ENCODE results near the gene GPR157. TPM values are rescaled to one million over a fixed set of nuclear protein-coding genes. Genes with fewer than 3 reads are reported as not detected.
"Not testable (repeated sequence)": the region's sequence is repeated elsewhere in the genome, so short reads cannot be mapped to it uniquely, and the experiment has no call there.

The GPR157 gene
- total RNA-seq, 2 donors from 2014 or later: 2.3 to 5.0 TPM

GRCh38 chr1:9145021-9145668, 16.2 kb upstream of the GPR157 start:
- DNase-seq: no peak
- no peak overlapping the region for H3K27ac Mint-ChIP-seq
- no peak for TF ChIP-seq CTCF (conservative IDR thresholded peaks at IDR 0.05)

GRCh38 chr1:9144494-9144893, 15.6 kb upstream of the GPR157 start:
- H3K27ac ChIP-seq (ENCODE audit: low read depth, low read length); H3K36me3 Mint-ChIP-seq (ENCODE audit: low read depth); H3K4me1 Mint-ChIP-seq; H3K4me3 ChIP-seq (ENCODE audit: low read length); H3K27ac Mint-ChIP-seq; H3K27me3 ChIP-seq (ENCODE audit: control insufficient read depth, insufficient read depth, low read length, poor library complexity, severe bottlenecking); H3K36me3 ChIP-seq (ENCODE audit: control insufficient read depth, insufficient read depth, low read length); H3K9me3 Mint-ChIP-seq; H3K9me3 ChIP-seq (ENCODE audit: control insufficient read depth, low read length); H3K27me3 Mint-ChIP-seq (ENCODE audit: insufficient read depth); H3K9ac ChIP-seq (ENCODE audit: extremely low read depth, low read length, poor library complexity, severe bottlenecking); DNase-seq; H3K4me1 ChIP-seq (ENCODE audit: control insufficient read depth, insufficient read depth, low read length); H3K4me3 Mint-ChIP-seq: not testable (repeated sequence)
- 87 to 92% methylated on average over 3 to 7 of the region's 7 CpGs for WGBS, 2 experiments (ENCODE audit: insufficient coverage in 1 of 2, insufficient read length in 1 of 2)

More at GRCh38 chr1:9145021-9145668, 16.2 kb upstream of the GPR157 start:
- Histone ChIP-seq H3K27ac (ENCODE audit: low read depth, low read length) (no peak overlapping the region), H3K9ac (ENCODE audit: extremely low read depth, low read length, poor library complexity, severe bottlenecking) (no peak overlapping the region), H3K4me1 (ENCODE audit: control insufficient read depth, insufficient read depth, low read length) (no peaks in the 10 kb centered on the region), H3K27me3 (ENCODE audit: control insufficient read depth, insufficient read depth, low read length, poor library complexity, severe bottlenecking) (no peaks in the 10 kb centered on the region), H3K4me3 (ENCODE audit: low read length) (no peak overlapping the region), H3K9me3 (ENCODE audit: control insufficient read depth, low read length) (no peaks in the 10 kb centered on the region), H3K36me3 (ENCODE audit: control insufficient read depth, insufficient read depth, low read length) (no peaks in the 10 kb centered on the region)
- Mint-ChIP-seq H3K4me1 (no peaks in the 10 kb centered on the region), H3K27me3 (ENCODE audit: insufficient read depth) (no peaks in the 10 kb centered on the region), H3K36me3 (ENCODE audit: low read depth) (no peaks in the 10 kb centered on the region), H3K4me3 (no peak overlapping the region), H3K9me3 (no peaks in the 10 kb centered on the region)
- WGBS, 2 experiments (ENCODE audit: insufficient coverage in 1 of 2, insufficient read length in 1 of 2): 73 to 86% methylated on average over 8 to 17 of the region's 17 CpGs

- Mint-ChIP-seq H3K4me1 (no peaks in the 10 kb centered on the region), H3K27me3 (ENCODE audit: insufficient read depth) (no peaks in the 10 kb centered on the region), H3K36me3 (ENCODE audit: low read depth) (no peaks in the 10 kb centered on the region), H3K4me3 (no peak overlapping the region), H3K27ac (no peak overlapping the region), H3K9me3 (no peaks in the 10 kb centered on the region)
- WGBS, 2 experiments (ENCODE audit: insufficient coverage in 1 of 2, insufficient read length in 1 of 2): 87 to 92% methylated on average over 6 to 7 of the region's 7 CpGs
- Histone ChIP-seq H3K27me3 (ENCODE audit: control insufficient read depth, insufficient read depth, low read length, poor library complexity, severe bottlenecking) (no peaks in the 10 kb centered on the region), H3K4me1 (ENCODE audit: control insufficient read depth, insufficient read depth, low read length) (no peaks in the 10 kb centered on the region), H3K9ac (ENCODE audit: extremely low read depth, low read length, poor library complexity, severe bottlenecking) (no peak overlapping the region), H3K36me3 (ENCODE audit: control insufficient read depth, insufficient read depth, low read length) (no peaks in the 10 kb centered on the region), H3K9me3 (ENCODE audit: control insufficient read depth, low read length) (no peaks in the 10 kb centered on the region), H3K27ac (ENCODE audit: low read depth, low read length) (no peak overlapping the region), H3K4me3 (ENCODE audit: low read length) (no peak overlapping the region)
- TF ChIP-seq CTCF (conservative IDR thresholded peaks at IDR 0.05): no peak
- no peak for DNase-seq
These were observed 14.3 kb upstream of the GPR157 start for GRCh38 chr1:9143250-9143649.

GRCh38 chr1:9139930-9140329, 11.0 kb upstream of the GPR157 start:
- WGBS, 2 experiments (ENCODE audit: insufficient coverage in 1 of 2, insufficient read length in 1 of 2): 83% methylated on average over 2 of the region's 2 CpGs; no CpG with 5 or more reads in 1 of the 2 experiments
- no peak overlapping the region for H3K4me3 Mint-ChIP-seq
- no peak for TF ChIP-seq CTCF (conservative IDR thresholded peaks at IDR 0.05)

More at GRCh38 chr1:9139930-9140329, 11.0 kb upstream of the GPR157 start:
- Histone ChIP-seq H3K27me3 (ENCODE audit: control insufficient read depth, insufficient read depth, low read length, poor library complexity, severe bottlenecking) (no peaks in the 10 kb centered on the region), H3K9me3 (ENCODE audit: control insufficient read depth, low read length) (no peaks in the 10 kb centered on the region), H3K36me3 (ENCODE audit: control insufficient read depth, insufficient read depth, low read length) (no peaks in the 10 kb centered on the region), H3K9ac (ENCODE audit: extremely low read depth, low read length, poor library complexity, severe bottlenecking) (no peak overlapping the region), H3K27ac (ENCODE audit: low read depth, low read length) (no peak overlapping the region), H3K4me3 (ENCODE audit: low read length) (no peak overlapping the region), H3K4me1 (ENCODE audit: control insufficient read depth, insufficient read depth, low read length) (no peaks in the 10 kb centered on the region)
- Mint-ChIP-seq H3K4me1 (no peaks in the 10 kb centered on the region), H3K36me3 (ENCODE audit: low read depth) (no peaks in the 10 kb centered on the region), H3K27me3 (ENCODE audit: insufficient read depth) (no peaks in the 10 kb centered on the region), H3K9me3 (no peaks in the 10 kb centered on the region), H3K27ac (no peak overlapping the region)
- DNase-seq: no peak
